CD14-positive monocyte (primary cell): ENCODE results near the gene B3GALT4. TPM values are rescaled to one million over a fixed set of nuclear protein-coding genes. Genes with fewer than 3 reads are reported as not detected.
A peak's percentile ranks its signal among the peaks of the same experiment; 100 is the strongest.

Experiments
- DNase-seq, 3 donors: peaks; one replicate each; pipeline ENCODE4 v3.0.0-alpha.2; 2011 to 2022
- H2AFZ ChIP-seq: 2 replicates; pipeline ENCODE4 v1.6.0; 2012; ENCODE audit warnings: mild to moderate bottlenecking, low read depth, low read length, inconsistent platforms; ENCODE audit not compliant: insufficient read depth, poor library complexity, severe bottlenecking
- H3K27ac ChIP-seq, 2 donors: 1 replicate in 1 of 2; 2 replicates in 1 of 2; pipeline ENCODE4 v1.5.1; 2012 to 2013; ENCODE audit warnings: low read length in 2 of 2, control low read depth in 1 of 2, inconsistent platforms in 1 of 2, low read depth in 1 of 2, mild to moderate bottlenecking in 1 of 2
- H3K27me3 ChIP-seq, 2 donors: one replicate each; pipeline versions ENCODE4 v1.6.0 to v1.6.1; 2011 to 2013; ENCODE audit warnings: low read length in 2 of 2; ENCODE audit not compliant: control insufficient read depth in 2 of 2, insufficient read depth in 2 of 2
- H3K36me3 ChIP-seq, 2 donors: replicated peaks in 1 of 2; 1 replicate in 1 of 2; 2 replicates in 1 of 2; pipeline versions ENCODE4 v1.5.1 to v1.6.1; 2012 to 2013; ENCODE audit warnings: low read length in 2 of 2, control low read depth in 1 of 2, inconsistent platforms in 1 of 2, mild to moderate bottlenecking in 1 of 2; ENCODE audit not compliant: insufficient read depth in 2 of 2, control insufficient read depth in 1 of 2
- H3K4me1 ChIP-seq, 2 donors: 1 replicate in 1 of 2; 2 replicates in 1 of 2; pipeline versions ENCODE4 v1.5.1 to v1.6.1; 2012 to 2013; ENCODE audit warnings: low read length in 2 of 2, control low read depth in 1 of 2, inconsistent platforms in 1 of 2, mild to moderate bottlenecking in 1 of 2, moderate library complexity in 1 of 2; ENCODE audit not compliant: insufficient read depth in 2 of 2, control insufficient read depth in 1 of 2
- H3K4me2 ChIP-seq: replicated peaks from 2 replicates; pipeline ENCODE3; 2012; ENCODE audit warnings: low read length, moderate library complexity, mild to moderate bottlenecking; ENCODE audit not compliant: poor library complexity, severe bottlenecking; ENCODE audit errors: extremely low read depth
- H3K4me3 ChIP-seq, 3 experiments: fragments of 200-600 bp in 1 of 3; sonication (generic) in 1 of 3; replicated peaks in 1 of 3; 1 replicate in 2 of 3; 2 replicates in 1 of 3; pipeline ENCODE4 v1.5.1; 2011 to 2013; ENCODE audit warnings: low read length in 3 of 3, mild to moderate bottlenecking in 3 of 3, control low read depth in 2 of 3, low read depth in 2 of 3, inconsistent platforms in 1 of 3, moderate library complexity in 1 of 3
- H3K79me2 ChIP-seq: 2 replicates; pipeline ENCODE4 v1.6.0; 2012; ENCODE audit warnings: mild to moderate bottlenecking, control low read depth, inconsistent platforms, low read length, moderate library complexity; ENCODE audit not compliant: insufficient read depth
- H3K9ac ChIP-seq: 2 replicates; pipeline ENCODE4 v1.6.0; 2017; ENCODE audit warnings: low read length, mild to moderate bottlenecking; ENCODE audit not compliant: insufficient read depth, poor library complexity, severe bottlenecking
- H3K9me3 ChIP-seq, 2 donors: replicated peaks in 1 of 2; 1 replicate in 1 of 2; 2 replicates in 1 of 2; pipeline versions ENCODE4 v1.5.1 to v1.6.1; 2012 to 2013; ENCODE audit warnings: low read length in 2 of 2, control low read depth in 1 of 2; ENCODE audit not compliant: control insufficient read depth in 1 of 2, insufficient read depth in 1 of 2
- H4K20me1 ChIP-seq: 2 replicates; pipeline ENCODE4 v1.6.0; 2012; ENCODE audit warnings: mild to moderate bottlenecking, low read length, control low read depth, moderate library complexity; ENCODE audit not compliant: insufficient read depth
- H3K27ac Mint-ChIP-seq, 7 donors: one replicate each; pipeline ENCODE4 v1.8.0; 2020; ENCODE audit warnings: mild to moderate bottlenecking in 7 of 7, mixed read lengths in 7 of 7, moderate library complexity in 6 of 7, inconsistent platforms in 2 of 7
- H3K27me3 Mint-ChIP-seq, 3 donors: one replicate each; pipeline ENCODE4 v1.8.0; 2021 to 2022; ENCODE audit warnings: low read depth in 3 of 3, mild to moderate bottlenecking in 3 of 3, mixed read lengths in 3 of 3, moderate library complexity in 3 of 3, inconsistent platforms in 1 of 3
- H3K36me3 Mint-ChIP-seq, 2 donors: one replicate each; pipeline ENCODE4 v1.8.0; 2020; ENCODE audit warnings: mixed read lengths in 2 of 2, inconsistent platforms in 1 of 2, mild to moderate bottlenecking in 1 of 2
- H3K4me1 Mint-ChIP-seq: one replicate; pipeline ENCODE4 v1.8.0; 2020; ENCODE audit warnings: mild to moderate bottlenecking, mixed read lengths
- H3K4me3 Mint-ChIP-seq, 2 donors: one replicate each; pipeline ENCODE4 v1.8.0; 2020; ENCODE audit warnings: mild to moderate bottlenecking in 2 of 2, mixed read lengths in 2 of 2, moderate library complexity in 1 of 2
- H3K9me3 Mint-ChIP-seq, 7 donors: one replicate each; pipeline ENCODE4 v1.8.0; 2020 to 2022; ENCODE audit warnings: mixed read lengths in 7 of 7, mild to moderate bottlenecking in 6 of 7, moderate library complexity in 6 of 7, inconsistent platforms in 2 of 7
- CTCF ChIP-seq: fragments of 200-600 bp; IDR thresholded peaks from one replicate; pipeline ENCODE4 v1.8.0; 2022; ENCODE audit warnings: antibody characterized with exemption, mild to moderate bottlenecking
- WGBS: methylation state at CpG from one replicate; pipeline ENCODE4 v1.1.5; 2013; ENCODE audit warnings: missing lambda C conversion rate; ENCODE audit not compliant: insufficient coverage; 5-methylcytosine and 5-hydroxymethylcytosine counted together
- intact Hi-C, 2 donors: fragments of 100-400 bp; cut with micrococcal nuclease; formaldehyde crosslinking; loops; one replicate each; pipeline versions ENCODE4 v1.15.0 to v1.15.1; 2023
- polyA plus RNA-seq, 3 donors: library from polyadenylated mRNA; depleted of rRNA in 1 of 3; unstranded in 2 of 3; stranded (reverse) in 1 of 3; fragments of 300-500 nt in 2 of 3; fragments of >200 nt in 1 of 3; fragmentation: Illumina TruSeq in 2 of 3; gene quantifications; 1 replicate in 2 of 3; 2 replicates in 1 of 3; pipeline ENCODE4 v1.2.3, GENCODE V29; 2012 to 2021

The B3GALT4 gene
- polyA plus RNA-seq, 3 donors = 6.5 to 32.2 (median 28.5) TPM

DNA sequence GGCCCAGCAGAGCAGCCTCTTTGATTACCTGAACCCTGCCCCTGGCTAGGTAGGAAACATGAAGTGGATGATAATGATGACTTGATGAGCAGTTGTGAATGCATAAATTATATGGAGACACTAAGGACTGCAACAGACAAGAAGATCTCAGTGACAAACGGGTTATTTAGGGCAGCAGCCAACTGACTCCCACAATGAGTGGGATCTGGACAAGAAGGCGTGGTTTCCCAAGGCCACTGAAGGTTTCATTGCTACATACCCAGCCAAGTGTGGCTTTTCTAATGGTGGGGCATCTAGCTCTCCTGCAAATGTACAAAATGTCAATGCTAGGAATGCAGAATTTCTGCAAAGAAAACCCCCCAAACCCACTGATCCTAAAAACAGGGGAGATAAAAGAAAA is 39.2 kb upstream of the B3GALT4 start:
- no peak overlapping the region for H2AFZ ChIP-seq
- intact Hi-C loops = no loop called here
- H3K4me3 Mint-ChIP-seq = no peak overlapping the region
- peaks cover 3 to 10% of the 10 kb centered on the region in 2 donors for H3K4me1 ChIP-seq
- H3K4me2 ChIP-seq = no peak overlapping the region
- H3K36me3 ChIP-seq = no peaks in the 10 kb centered on the region
- no peak overlapping the region for H3K9ac ChIP-seq
- H3K27ac Mint-ChIP-seq = peak overlapping the region in 1 of 7 donors; percentile 21
- no peak overlapping the region for H3K27ac ChIP-seq
- no peaks in the 10 kb centered on the region for H3K36me3 Mint-ChIP-seq
- H3K27me3 ChIP-seq = peaks cover 2 to 15% of the 10 kb centered on the region in 2 donors
- peaks cover 5% of the 10 kb centered on the region for H3K4me1 Mint-ChIP-seq
- no peak overlapping the region for H3K4me3 ChIP-seq
- H3K9me3 Mint-ChIP-seq = peaks cover 0 to 11% (median 0%) of the 10 kb centered on the region in 7 donors
- 77% methylated on average over 2 of the region's 2 CpGs for WGBS
- no peaks in the 10 kb centered on the region for H4K20me1 ChIP-seq
- DNase-seq = no peak
- TF ChIP-seq CTCF = no peak
- peaks cover 13 to 33% (median 27%) of the 10 kb centered on the region in 3 donors for H3K27me3 Mint-ChIP-seq
- no peaks in the 10 kb centered on the region for H3K79me2 ChIP-seq
- no peaks in the 10 kb centered on the region for H3K9me3 ChIP-seq

- no peak for TF ChIP-seq CTCF
- Histone ChIP-seq H3K4me2 (no peak overlapping the region), H4K20me1 (no peaks in the 10 kb centered on the region), H3K4me3 (no peak overlapping the region), H3K27me3 (peaks cover 3 to 8% of the 10 kb centered on the region in 2 donors), H3K27ac (no peak overlapping the region), H3K4me1 (peaks cover 3 to 10% of the 10 kb centered on the region in 2 donors), H2AFZ (no peak overlapping the region), H3K36me3 (no peaks in the 10 kb centered on the region), H3K79me2 (no peaks in the 10 kb centered on the region), H3K9ac (no peak overlapping the region), H3K9me3 (no peaks in the 10 kb centered on the region)
- peaks cover 0 to 10% (median 0%) of the 10 kb centered on the region in 7 donors for H3K9me3 Mint-ChIP-seq
- no peaks in the 10 kb centered on the region for H3K36me3 Mint-ChIP-seq
- intact Hi-C loops = loop anchor here (10.0 kb wide), 4 partner anchors 47 to 307 kb away; partner anchors contain the start of gene COL11A2 (in 1 of the 2)
- peak overlapping the region in 1 of 7 donors; percentile 15 for H3K27ac Mint-ChIP-seq
- peak overlapping the region in 1 of 2 donors; percentile 46 for H3K4me3 Mint-ChIP-seq
- no CpG with 5 or more reads among the region's 3 CpGs for WGBS
- DNase-seq = no peak
- peaks cover 17 to 26% (median 23%) of the 10 kb centered on the region in 3 donors for H3K27me3 Mint-ChIP-seq
- peaks cover 5% of the 10 kb centered on the region for H3K4me1 Mint-ChIP-seq
These were observed 35.0 kb upstream of the B3GALT4 start for GRCh38 chr6:33241968-33242367.
